ENCODE measurements around the gene RBMS1. TPM values are rescaled to one million over a fixed set of nuclear protein-coding genes. Genes with fewer than 3 reads are reported as not detected.

The RBMS1 gene
- total and polyA plus RNA-seq, 2 of the 4 experiments (the other 2 are of a cell fraction), result 43.5 to 64.9 TPM

- peaks cover 39% of the 10 kb centered on the region; the same call in 1 of the 2 replicates for H4K20me1 ChIP-seq (ENCODE audit: insufficient read depth, low read length)
- H4K91ac ChIP-seq (ENCODE audit: insufficient read depth, low read depth, low read length), result no peak overlapping the region
- peaks cover 21 to 49% of the 10 kb centered on the region in 2 experiments for H3K79me1 ChIP-seq (ENCODE audit: low read depth in 1 of 2, low read length in 2 of 2)
- no peak overlapping the region for H3K18ac ChIP-seq (ENCODE audit: low read depth, low read length)
- 0 out of 2 replicates have a peak overlapping the region, but pooled peaks have one; percentile 9 for H3K4me2 ChIP-seq (ENCODE audit: low read depth, low read length)
- intact Hi-C loops (cut with micrococcal nuclease) (no loop called here), in situ Hi-C loops (cut with MboI; ENCODE audit: low sequenced_read_pairs) (no loop called here), dilution Hi-C loops (cut with HindIII; ENCODE audit: low sequenced_read_pairs, unreplicated experiment) (no loop called here)
- ChIA-PET CTCF (interaction anchor here (0.7 to 1.0 kb wide), 2 partner anchors 54 to 67 kb away, joined by 3 to 4 read pairs; no protein-coding TSS in a partner anchor), POLR2A (ENCODE audit: unreplicated experiment) (interaction anchor here (0.6 kb wide), 1 partner anchor 59 kb away, joined by 4 read pairs; no protein-coding TSS in a partner anchor)
- H3K4ac ChIP-seq (ENCODE audit: low read depth, low read length), result no peak overlapping the region
- H2BK5ac ChIP-seq (ENCODE audit: low read depth, low read length, poor library complexity, severe bottlenecking), result no peak overlapping the region
- peaks cover 14% of the 10 kb centered on the region for H3K4me1 ChIP-seq (ENCODE audit: control insufficient read depth, insufficient read depth, low read length)
- no peak overlapping the region for H2AK9ac ChIP-seq (replicated peaks; ENCODE audit: low read depth, low read length, poor library complexity)
- TF ChIP-seq FOS (IDR thresholded peaks at IDR 0.05; ENCODE audit: low read depth, low read length) (no peak), CHD1 (IDR thresholded peaks at IDR 0.05; ENCODE audit: low read depth, low read length) (no peak), POLR2A (IDR thresholded peaks at IDR 0.05; ENCODE audit: low read depth, low read length) (no peak), NFE2L2 (IDR thresholded peaks at IDR 0.05; ENCODE audit: low read depth, low read length) (no peak), CEBPB (IDR thresholded peaks at IDR 0.05; ENCODE audit: low read depth, low read length) (peak; percentile 24; the same call in 1 of the 2 replicates)
- H2BK20ac ChIP-seq (ENCODE audit: low read depth, low read length), result no peak overlapping the region
- no peak overlapping the region for H3K23ac ChIP-seq (ENCODE audit: low read depth, low read length)
- ATAC-seq (ENCODE audit: low read depth) (peak; percentile 56), DNase-seq (peak; percentile 40)
- H2BK15ac ChIP-seq (ENCODE audit: low read depth, low read length), result no peak overlapping the region
- H2BK120ac ChIP-seq (ENCODE audit: low read depth, low read length), result no peak overlapping the region
- H3K27me3 ChIP-seq (ENCODE audit: control insufficient read depth, insufficient read depth, low read length), result no peaks in the 10 kb centered on the region
- no peak overlapping the region for H2AFZ ChIP-seq (replicated peaks; ENCODE audit: low read length, poor library complexity)
- WGBS, 2 experiments (ENCODE audit: extremely low coverage in 2 of 2, insufficient read length in 1 of 2), result 100% methylated on average over 1 of the region's 1 CpG; no CpG with 5 or more reads in 1 of the 2 experiments
- no peaks in the 10 kb centered on the region; the same call in 1 of the 2 replicates for H3K36me3 ChIP-seq (ENCODE audit: control insufficient read depth, insufficient read depth, low read length)
- no peak overlapping the region for H4K8ac ChIP-seq (ENCODE audit: low read depth in 2 of 2, low read length in 2 of 2)
- no peak overlapping the region for H3K14ac ChIP-seq (replicated peaks; ENCODE audit: low read depth, low read length)
- H3K27ac ChIP-seq (ENCODE audit: insufficient read depth, low read length), result no peak overlapping the region; the same call in 1 of the 2 replicates
- H4K5ac ChIP-seq (ENCODE audit: low read depth, low read length), result no peak overlapping the region
- peaks cover 9% of the 10 kb centered on the region for H3K9me1 ChIP-seq (ENCODE audit: insufficient read depth, low read length)
- H3K56ac ChIP-seq (ENCODE audit: extremely low read depth, insufficient read depth, low read length), result no peak overlapping the region
- no TSS peak for BruUV-seq (replicated peaks)
- H2AK5ac ChIP-seq (ENCODE audit: low read depth, low read length), result peak overlapping the region; percentile 56; the same call in 1 of the 2 replicates
- H3K9ac ChIP-seq (ENCODE audit: low read depth, low read length), result no peak overlapping the region
- no peak overlapping the region for H3K4me3 ChIP-seq (ENCODE audit: insufficient read depth, low read depth, low read length)
- no peaks in the 10 kb centered on the region for H3K9me3 ChIP-seq (ENCODE audit: control insufficient read depth, insufficient read depth, low read length)
Measured at GRCh38 chr2:160486341-160486740, 7.3 kb downstream of the RBMS1 start.

All from IMR-90 (cell line).